Measurements from ENCODE around the gene AZIN2.

AZIN2 gene

DNA sequence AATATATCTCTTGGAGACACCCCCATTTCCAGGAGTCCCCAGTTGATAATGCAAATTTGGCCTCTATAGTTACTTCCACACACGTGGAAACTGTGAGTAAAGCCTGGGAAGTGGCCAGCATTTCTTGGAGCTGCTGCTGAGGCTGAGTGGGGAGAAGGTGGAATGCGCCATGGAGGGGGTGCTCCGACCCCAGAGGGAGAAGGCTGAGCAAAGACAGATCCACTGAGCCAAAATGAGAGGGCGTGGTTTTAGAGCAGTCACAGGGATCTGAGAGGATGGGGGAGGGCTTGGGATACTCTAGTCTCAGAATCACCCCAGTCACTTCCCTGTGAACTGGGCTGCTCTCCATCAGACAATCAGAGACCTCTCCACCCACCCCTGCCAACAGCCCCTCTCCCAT lies 62.2 kb downstream of the AZIN2 start:
- Histone ChIP-seq H3K36me3 (ENCODE audit: low read length) (no peaks in the 10 kb centered on the region), H4K20me1 (ENCODE audit: low read depth, low read length) (no peaks in the 10 kb centered on the region), H3K9me2 (replicated peaks; ENCODE audit: insufficient read depth, low read length) (no peaks in the 10 kb centered on the region), H3K9ac (ENCODE audit: low read length) (no peak overlapping the region), H3K4me3 (ENCODE audit: insufficient read depth, low read length, poor library complexity, severe bottlenecking) (no peak overlapping the region), H3K27ac (ENCODE audit: low read depth, low read length) (no peak overlapping the region), H3K4me2 (ENCODE audit: low read depth, low read length, poor library complexity, severe bottlenecking) (no peak overlapping the region), H2AFZ (ENCODE audit: low read depth, low read length, severe bottlenecking) (no peak overlapping the region), H3K79me2 (ENCODE audit: insufficient read depth, low read length) (no peaks in the 10 kb centered on the region), H3K27me3 (ENCODE audit: low read length) (no peaks in the 10 kb centered on the region), H3K9me3 (ENCODE audit: insufficient read depth, low read length) (no peaks in the 10 kb centered on the region), H3F3A (ENCODE audit: insufficient read depth) (no peaks in the 10 kb centered on the region)
- TF ChIP-seq, protein P1, sequence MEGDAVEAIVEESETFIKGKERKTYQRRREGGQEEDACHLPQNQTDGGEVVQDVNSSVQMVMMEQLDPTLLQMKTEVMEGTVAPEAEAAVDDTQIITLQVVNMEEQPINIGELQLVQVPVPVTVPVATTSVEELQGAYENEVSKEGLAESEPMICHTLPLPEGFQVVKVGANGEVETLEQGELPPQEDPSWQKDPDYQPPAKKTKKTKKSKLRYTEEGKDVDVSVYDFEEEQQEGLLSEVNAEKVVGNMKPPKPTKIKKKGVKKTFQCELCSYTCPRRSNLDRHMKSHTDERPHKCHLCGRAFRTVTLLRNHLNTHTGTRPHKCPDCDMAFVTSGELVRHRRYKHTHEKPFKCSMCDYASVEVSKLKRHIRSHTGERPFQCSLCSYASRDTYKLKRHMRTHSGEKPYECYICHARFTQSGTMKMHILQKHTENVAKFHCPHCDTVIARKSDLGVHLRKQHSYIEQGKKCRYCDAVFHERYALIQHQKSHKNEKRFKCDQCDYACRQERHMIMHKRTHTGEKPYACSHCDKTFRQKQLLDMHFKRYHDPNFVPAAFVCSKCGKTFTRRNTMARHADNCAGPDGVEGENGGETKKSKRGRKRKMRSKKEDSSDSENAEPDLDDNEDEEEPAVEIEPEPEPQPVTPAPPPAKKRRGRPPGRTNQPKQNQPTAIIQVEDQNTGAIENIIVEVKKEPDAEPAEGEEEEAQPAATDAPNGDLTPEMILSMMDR (IDR thresholded peaks at IDR 0.05; ENCODE audit: insufficient read depth, low read length, poor library complexity, severe bottlenecking): no peak
- no peak for TF ChIP-seq EZH2phosphoT487 (conservative IDR thresholded peaks at IDR 0.05; ENCODE audit: low read length)

DNA sequence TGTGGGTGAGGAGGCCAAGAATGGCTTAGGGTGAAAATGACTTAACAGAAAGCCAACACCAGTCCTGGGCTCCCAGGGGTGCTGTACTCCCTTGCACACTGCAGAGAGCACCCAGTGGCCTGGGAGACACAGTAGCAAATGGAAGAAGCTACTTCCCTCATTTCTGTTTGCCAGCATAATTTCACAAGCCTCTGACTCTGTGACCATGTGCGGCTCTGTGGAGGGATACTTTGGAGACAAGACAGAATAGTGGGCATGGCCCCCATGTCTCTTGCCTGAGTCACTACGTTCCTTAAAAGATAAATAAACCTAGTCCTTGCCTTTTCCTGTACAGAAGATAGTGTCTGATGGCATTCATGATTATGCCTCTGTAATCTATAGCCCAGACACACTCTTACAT lies 62.7 kb downstream of the AZIN2 start:
- no peaks in the 10 kb centered on the region for H3K79me2 ChIP-seq (ENCODE audit: insufficient read depth, low read length)
- no peak overlapping the region for H3K27ac ChIP-seq (ENCODE audit: low read depth, low read length)
- no peak overlapping the region for H2AFZ ChIP-seq (ENCODE audit: low read depth, low read length, severe bottlenecking)
- no peaks in the 10 kb centered on the region for H3F3A ChIP-seq (ENCODE audit: insufficient read depth)
- H3K36me3 ChIP-seq (ENCODE audit: low read length): no peaks in the 10 kb centered on the region
- no peaks in the 10 kb centered on the region for H3K9me3 ChIP-seq (ENCODE audit: insufficient read depth, low read length)
- TF ChIP-seq, protein P1 (IDR thresholded peaks at IDR 0.05; ENCODE audit: insufficient read depth, low read length, poor library complexity, severe bottlenecking): no peak
- no peak for TF ChIP-seq EZH2phosphoT487 (conservative IDR thresholded peaks at IDR 0.05; ENCODE audit: low read length)
- no peak overlapping the region for H3K4me3 ChIP-seq (ENCODE audit: insufficient read depth, low read length, poor library complexity, severe bottlenecking)
- no peaks in the 10 kb centered on the region for H3K9me2 ChIP-seq (replicated peaks; ENCODE audit: insufficient read depth, low read length)
- no peak overlapping the region for H3K9ac ChIP-seq (ENCODE audit: low read length)
- no peaks in the 10 kb centered on the region for H3K27me3 ChIP-seq (ENCODE audit: low read length)
- H3K4me2 ChIP-seq (ENCODE audit: low read depth, low read length, poor library complexity, severe bottlenecking): no peak overlapping the region
- no peaks in the 10 kb centered on the region for H4K20me1 ChIP-seq (ENCODE audit: low read depth, low read length)

GRCh38 chr1:33146003-33146402 lies 65.0 kb downstream of the AZIN2 start:
- no peak overlapping the region for H3K27ac ChIP-seq (ENCODE audit: low read depth, low read length)
- H3K9me2 ChIP-seq (replicated peaks; ENCODE audit: insufficient read depth, low read length): no peaks in the 10 kb centered on the region
- H4K20me1 ChIP-seq (ENCODE audit: low read depth, low read length): no peaks in the 10 kb centered on the region
- no peaks in the 10 kb centered on the region for H3K27me3 ChIP-seq (ENCODE audit: low read length)
- no peaks in the 10 kb centered on the region for H3F3A ChIP-seq (ENCODE audit: insufficient read depth)
- no peak overlapping the region for H3K4me2 ChIP-seq (ENCODE audit: low read depth, low read length, poor library complexity, severe bottlenecking)
- no peaks in the 10 kb centered on the region for H3K36me3 ChIP-seq (ENCODE audit: low read length)
- H2AFZ ChIP-seq (ENCODE audit: low read depth, low read length, severe bottlenecking): no peak overlapping the region
- H3K79me2 ChIP-seq (ENCODE audit: insufficient read depth, low read length): no peaks in the 10 kb centered on the region
- no peak overlapping the region for H3K9ac ChIP-seq (ENCODE audit: low read length)
- no peaks in the 10 kb centered on the region for H3K9me3 ChIP-seq (ENCODE audit: insufficient read depth, low read length)
- TF ChIP-seq, protein P1 (IDR thresholded peaks at IDR 0.05; ENCODE audit: insufficient read depth, low read length, poor library complexity, severe bottlenecking): no peak
- TF ChIP-seq EZH2phosphoT487 (conservative IDR thresholded peaks at IDR 0.05; ENCODE audit: low read length): no peak
- no peak overlapping the region for H3K4me3 ChIP-seq (ENCODE audit: insufficient read depth, low read length, poor library complexity, severe bottlenecking)

All from SU-DHL-6 (cell line).